Breast epithelium (tissue), 3 donors: ENCODE data around the gene CACNA1B.

Experiments
- POLR2A ChIP-seq: fragments of 450-650 bp; IDR thresholded peaks from one replicate; pipeline ENCODE4 v1.6.1; 2016; ENCODE audit warnings: antibody characterized with exemption, mild to moderate bottlenecking, moderate library complexity
- TF ChIP-seq, protein P1 (sequence below), 3 donors: fragments of 450-650 bp; IDR thresholded peaks; one replicate each; pipeline ENCODE4 v1.5.1; 2016 to 2017; ENCODE audit warnings: antibody characterized with exemption in 3 of 3, mild to moderate bottlenecking in 3 of 3, moderate library complexity in 3 of 3

DNA sequence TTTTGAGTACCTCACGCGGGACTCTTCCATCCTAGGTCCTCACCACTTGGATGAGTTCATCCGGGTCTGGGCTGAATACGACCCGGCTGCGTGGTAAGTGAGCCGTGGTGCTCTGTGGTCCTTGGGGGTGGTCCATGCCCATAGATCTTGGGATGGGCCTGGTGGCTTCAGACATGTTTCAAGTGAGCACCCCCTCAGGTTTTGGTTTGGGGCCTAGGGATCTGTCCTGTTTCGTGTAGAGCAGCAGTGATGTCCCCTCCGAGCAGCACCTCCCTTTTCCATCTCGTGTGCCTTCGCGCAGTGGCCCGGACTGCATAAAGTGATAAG is 218.9 kb downstream of the CACNA1B start:
- TF ChIP-seq, protein P1, sequence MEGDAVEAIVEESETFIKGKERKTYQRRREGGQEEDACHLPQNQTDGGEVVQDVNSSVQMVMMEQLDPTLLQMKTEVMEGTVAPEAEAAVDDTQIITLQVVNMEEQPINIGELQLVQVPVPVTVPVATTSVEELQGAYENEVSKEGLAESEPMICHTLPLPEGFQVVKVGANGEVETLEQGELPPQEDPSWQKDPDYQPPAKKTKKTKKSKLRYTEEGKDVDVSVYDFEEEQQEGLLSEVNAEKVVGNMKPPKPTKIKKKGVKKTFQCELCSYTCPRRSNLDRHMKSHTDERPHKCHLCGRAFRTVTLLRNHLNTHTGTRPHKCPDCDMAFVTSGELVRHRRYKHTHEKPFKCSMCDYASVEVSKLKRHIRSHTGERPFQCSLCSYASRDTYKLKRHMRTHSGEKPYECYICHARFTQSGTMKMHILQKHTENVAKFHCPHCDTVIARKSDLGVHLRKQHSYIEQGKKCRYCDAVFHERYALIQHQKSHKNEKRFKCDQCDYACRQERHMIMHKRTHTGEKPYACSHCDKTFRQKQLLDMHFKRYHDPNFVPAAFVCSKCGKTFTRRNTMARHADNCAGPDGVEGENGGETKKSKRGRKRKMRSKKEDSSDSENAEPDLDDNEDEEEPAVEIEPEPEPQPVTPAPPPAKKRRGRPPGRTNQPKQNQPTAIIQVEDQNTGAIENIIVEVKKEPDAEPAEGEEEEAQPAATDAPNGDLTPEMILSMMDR (IDR thresholded peaks at IDR 0.05): no peak
- TF ChIP-seq POLR2A: no peak
